Spleen (tissue), 11 donors: ENCODE data around the gene NME9. TPM values are rescaled to one million over a fixed set of nuclear protein-coding genes. Genes with fewer than 3 reads are reported as not detected.

ENCODE experiments used
- DNase-seq: peaks from one replicate; pipeline ENCODE4 v3.0.0-alpha.2; 2020
- H3K27ac ChIP-seq, 8 donors: fragments of 200-600 bp; sonication (generic) in 7 of 8; 1 replicate in 4 of 8; 2 replicates in 4 of 8; pipeline versions ENCODE4 v1.5.0 to v1.8.0; 2016 to 2021; ENCODE audit warnings: inconsistent platforms in 4 of 8, mild to moderate bottlenecking in 4 of 8, moderate library complexity in 1 of 8
- H3K27me3 ChIP-seq, 7 donors: fragments of 200-600 bp; sonication (generic) in 6 of 7; replicated peaks in 1 of 7; 1 replicate in 4 of 7; 2 replicates in 3 of 7; pipeline versions ENCODE4 v1.5.0 to v1.8.0; 2016 to 2021; ENCODE audit warnings: inconsistent platforms in 3 of 7, mild to moderate bottlenecking in 1 of 7
- H3K36me3 ChIP-seq, 6 donors: fragments of 200-600 bp; sonication (generic) in 5 of 6; 1 replicate in 4 of 6; 2 replicates in 2 of 6; pipeline versions ENCODE4 v1.5.0 to v1.8.0; 2016 to 2021; ENCODE audit warnings: inconsistent platforms in 2 of 6
- H3K4me1 ChIP-seq, 6 donors: fragments of 200-600 bp; sonication (generic) in 5 of 6; 1 replicate in 3 of 6; 2 replicates in 3 of 6; pipeline versions ENCODE4 v1.5.0 to v1.8.0; 2016 to 2021; ENCODE audit warnings: inconsistent platforms in 3 of 6
- H3K4me3 ChIP-seq, 8 donors: fragments of 200-600 bp; sonication (generic) in 7 of 8; 1 replicate in 4 of 8; 2 replicates in 4 of 8; pipeline versions ENCODE4 v1.5.0 to v1.8.0; 2016 to 2021; ENCODE audit warnings: inconsistent platforms in 4 of 8, mild to moderate bottlenecking in 4 of 8, moderate library complexity in 2 of 8
- H3K9me3 ChIP-seq, 8 donors: fragments of 200-600 bp; sonication (generic) in 7 of 8; 1 replicate in 4 of 8; 2 replicates in 4 of 8; pipeline versions ENCODE4 v1.5.0 to v1.8.0; 2016 to 2021; ENCODE audit warnings: inconsistent platforms in 4 of 8
- POLR2A ChIP-seq, 3 donors: fragments of 450-650 bp; IDR thresholded peaks; one replicate each; pipeline ENCODE4 v1.5.1; 2017; ENCODE audit warnings: antibody characterized with exemption in 3 of 3, mild to moderate bottlenecking in 1 of 3
- POLR2AphosphoS5 ChIP-seq, 3 donors: sonication (generic); formaldehyde crosslinking; IDR thresholded peaks; one replicate each; pipeline ENCODE4 v1.5.1; 2017; ENCODE audit warnings: antibody characterized with exemption in 3 of 3
- WGBS, 5 donors: extraction: QIAGEN DNeasy Blood & Tissue Kit in 3 of 5; methylation state at CpG; one replicate each; pipeline versions ENCODE4 v1.1.5 to v1.1.7; 2013 to 2018; 5-methylcytosine and 5-hydroxymethylcytosine counted together
- intact Hi-C: fragments of 100-400 bp; cut with DNase I; formaldehyde crosslinking; loops from one replicate; pipeline ENCODE4 v1.15.0; 2023; ENCODE audit warnings: low total_unique reads
- polyA plus RNA-seq, 3 donors: library from polyadenylated mRNA; stranded (reverse); fragments of 200-250 nt; gene quantifications; one replicate each; pipeline ENCODE4 v1.2.1, GENCODE V29; 2013
- total RNA-seq, 7 donors: library from RNA; depleted of rRNA in 3 of 7; stranded (reverse); fragments of >200 nt in 3 of 7; fragmentation: NEBNext Ultra II Directional in 4 of 7; extraction: Animal tissue kit (Norgen Biotek cat#: 25700) in 4 of 7; gene quantifications; one replicate each; pipeline versions ENCODE4 v1.1.0 to v1.2.1, GENCODE V29; 2016 to 2021
- TF ChIP-seq, protein P1 (sequence below), 11 experiments: fragments of 200-600 bp in 7 of 11; fragments of 450-650 bp in 4 of 11; sonication (generic) in 4 of 11; IDR thresholded peaks in 8 of 11; conservative IDR thresholded peaks in 3 of 11; 1 replicate in 7 of 11; 2 replicates in 4 of 11; pipeline versions ENCODE4 v1.4.0 to v1.8.0; 2016 to 2021; ENCODE audit warnings: antibody characterized with exemption in 11 of 11, inconsistent platforms in 4 of 11, mild to moderate bottlenecking in 1 of 11
- donor health status: healthy with polysubstance abuse.
- donor health status: DM: no; HTN: no; CAD: no; lungs with moderate emphysema.
- donor health status: DM: no; HTN: no; CAD: no.
- donor health status: Bipolar disorder and iron deficiency.
- donor health status: healthy.
- donor health status: DM: no; HTN: no; CAD: no.
- donor health status: DM: yes; HTN: yes; CAD: no.

The NME9 gene
- total and polyA plus RNA-seq, 10 donors: 0.14 to 4.1 (median 0.44) TPM; not detected in 4

- peaks cover 0 to 57% (median 0%) of the 10 kb centered on the region in 7 donors for H3K27me3 ChIP-seq
- H3K4me3 ChIP-seq: no peak overlapping the region
- H3K27ac ChIP-seq: no peak overlapping the region
- intact Hi-C loops: no loop called here
- H3K4me1 ChIP-seq: peaks cover 0 to 30% (median 6%) of the 10 kb centered on the region in 6 donors
- no peaks in the 10 kb centered on the region for H3K36me3 ChIP-seq
- WGBS, 5 donors: 81 to 87% (median 84%) methylated on average over 6 to 7 of the region's 7 CpGs
- no peak for DNase-seq
- no peaks in the 10 kb centered on the region for H3K9me3 ChIP-seq
- TF ChIP-seq POLR2AphosphoS5 (IDR thresholded peaks at IDR 0.05) (no peak), POLR2A (IDR thresholded peaks at IDR 0.05) (no peak)
- TF ChIP-seq, protein P1, sequence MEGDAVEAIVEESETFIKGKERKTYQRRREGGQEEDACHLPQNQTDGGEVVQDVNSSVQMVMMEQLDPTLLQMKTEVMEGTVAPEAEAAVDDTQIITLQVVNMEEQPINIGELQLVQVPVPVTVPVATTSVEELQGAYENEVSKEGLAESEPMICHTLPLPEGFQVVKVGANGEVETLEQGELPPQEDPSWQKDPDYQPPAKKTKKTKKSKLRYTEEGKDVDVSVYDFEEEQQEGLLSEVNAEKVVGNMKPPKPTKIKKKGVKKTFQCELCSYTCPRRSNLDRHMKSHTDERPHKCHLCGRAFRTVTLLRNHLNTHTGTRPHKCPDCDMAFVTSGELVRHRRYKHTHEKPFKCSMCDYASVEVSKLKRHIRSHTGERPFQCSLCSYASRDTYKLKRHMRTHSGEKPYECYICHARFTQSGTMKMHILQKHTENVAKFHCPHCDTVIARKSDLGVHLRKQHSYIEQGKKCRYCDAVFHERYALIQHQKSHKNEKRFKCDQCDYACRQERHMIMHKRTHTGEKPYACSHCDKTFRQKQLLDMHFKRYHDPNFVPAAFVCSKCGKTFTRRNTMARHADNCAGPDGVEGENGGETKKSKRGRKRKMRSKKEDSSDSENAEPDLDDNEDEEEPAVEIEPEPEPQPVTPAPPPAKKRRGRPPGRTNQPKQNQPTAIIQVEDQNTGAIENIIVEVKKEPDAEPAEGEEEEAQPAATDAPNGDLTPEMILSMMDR (IDR thresholded peaks at IDR 0.05 in 8 of 11, conservative IDR thresholded peaks at IDR 0.05 in 3 of 11): no peak
Measured at GRCh38 chr3:138361561-138361971, 31.9 kb upstream of the NME9 start.

DNA sequence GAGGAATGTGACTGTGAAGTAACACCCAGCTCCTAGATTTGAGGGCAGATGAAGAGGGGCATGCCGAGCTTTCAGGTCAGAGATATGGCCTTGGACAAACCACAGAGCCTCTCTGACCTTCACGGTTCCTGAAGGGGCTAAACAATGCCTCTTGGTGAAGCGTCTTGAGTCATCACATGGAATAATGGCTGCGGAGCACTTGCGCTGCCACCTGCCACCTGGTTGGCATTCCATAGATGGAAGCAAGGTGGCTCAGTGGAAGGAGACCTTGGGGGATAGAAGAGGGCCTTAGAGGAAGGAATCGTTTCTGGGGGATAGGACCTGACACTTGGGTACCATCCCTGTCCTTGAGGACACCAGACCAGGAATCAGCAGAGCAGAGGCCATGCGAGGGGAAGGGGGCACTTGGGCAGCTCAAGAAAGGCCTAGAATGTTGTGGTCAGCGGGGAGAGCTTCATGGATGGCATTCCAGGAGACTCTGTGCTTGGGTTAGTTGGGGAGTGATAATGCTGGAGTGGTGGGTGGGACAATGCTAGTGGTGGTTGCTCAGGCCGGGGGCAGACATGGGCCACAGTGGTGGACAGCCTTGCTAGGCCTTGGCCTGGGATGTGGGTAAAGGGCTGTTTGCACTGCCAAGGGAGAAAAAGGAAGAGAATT, 31.3 kb upstream of the NME9 start:
- no peak for DNase-seq
- no peak overlapping the region for H3K27ac ChIP-seq
- peaks cover 0 to 24% (median 4%) of the 10 kb centered on the region in 6 donors for H3K4me1 ChIP-seq
- TF ChIP-seq POLR2A (IDR thresholded peaks at IDR 0.05) (no peak), POLR2AphosphoS5 (IDR thresholded peaks at IDR 0.05) (no peak)
- TF ChIP-seq, protein P1 (IDR thresholded peaks at IDR 0.05 in 8 of 11, conservative IDR thresholded peaks at IDR 0.05 in 3 of 11): no peak
- H3K36me3 ChIP-seq: no peaks in the 10 kb centered on the region
- no peaks in the 10 kb centered on the region for H3K9me3 ChIP-seq
- intact Hi-C loops: no loop called here
- no peak overlapping the region for H3K4me3 ChIP-seq
- peaks cover 0 to 53% (median 0%) of the 10 kb centered on the region in 7 donors for H3K27me3 ChIP-seq
- 81 to 94% (median 89%) methylated on average over 9 of the region's 9 CpGs for whole genome bisulfite sequencing, 5 donors

DNA sequence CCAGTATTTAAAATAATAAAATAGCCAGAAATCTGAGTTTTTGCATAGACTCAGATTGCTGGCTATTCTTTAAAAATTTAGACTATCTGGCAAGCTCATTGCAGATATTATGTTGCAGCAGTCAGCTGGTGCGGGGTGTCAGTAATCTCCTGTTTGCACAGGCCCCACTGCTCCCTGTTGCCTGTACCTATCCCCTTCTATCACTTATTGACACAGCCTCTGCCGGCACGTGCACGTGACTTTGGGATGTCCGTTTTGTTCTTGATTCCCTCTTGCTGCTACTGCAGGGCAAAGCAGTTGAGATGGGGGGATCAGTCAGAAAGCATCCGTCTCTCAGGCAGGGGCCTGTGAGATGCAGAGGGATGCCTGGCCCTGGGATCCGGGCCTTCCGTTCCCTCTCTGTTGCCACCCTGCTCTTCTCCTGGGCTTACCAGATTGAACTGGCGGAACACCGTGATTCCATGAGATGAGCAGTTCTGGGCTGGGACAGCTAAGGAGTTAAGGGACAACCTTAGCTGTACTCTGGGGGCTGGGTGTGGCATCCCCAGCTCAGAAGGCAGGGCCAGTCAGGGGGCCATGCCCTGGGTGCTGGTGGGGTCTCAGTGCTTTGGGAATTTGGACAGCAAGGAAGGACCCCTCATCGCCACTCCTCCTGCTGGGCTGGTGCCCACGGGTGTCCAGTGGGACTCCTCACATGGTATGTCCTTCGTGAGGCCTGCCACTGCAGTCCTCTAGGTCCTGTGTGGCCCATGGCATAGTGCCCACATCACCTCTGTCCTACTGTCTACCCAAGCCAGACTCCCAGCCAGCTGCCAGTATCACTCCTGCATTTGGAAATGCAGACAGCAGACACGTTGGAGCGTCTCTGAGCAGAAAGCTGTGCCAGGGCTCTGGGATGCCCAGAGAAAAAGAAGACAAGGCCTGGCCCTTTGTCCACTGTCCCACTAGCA, 30.5 kb upstream of the NME9 start:
- Histone ChIP-seq H3K4me3 (no peak overlapping the region), H3K27me3 (peaks cover 0 to 45% (median 0%) of the 10 kb centered on the region in 7 donors), H3K9me3 (no peaks in the 10 kb centered on the region), H3K4me1 (peaks cover 0 to 16% (median 0%) of the 10 kb centered on the region in 6 donors), H3K36me3 (no peaks in the 10 kb centered on the region), H3K27ac (no peak overlapping the region)
- intact Hi-C loops: no loop called here
- WGBS, 5 donors: 92 to 98% (median 95%) methylated on average over 15 of the region's 15 CpGs
- DNase-seq: no peak
- TF ChIP-seq POLR2AphosphoS5 (IDR thresholded peaks at IDR 0.05) (no peak), POLR2A (IDR thresholded peaks at IDR 0.05) (no peak)
- TF ChIP-seq, protein P1 (IDR thresholded peaks at IDR 0.05 in 8 of 11, conservative IDR thresholded peaks at IDR 0.05 in 3 of 11): no peak
